ENCODE results near the gene EMC7. TPM values are rescaled to one million over a fixed set of nuclear protein-coding genes. Genes with fewer than 3 reads are reported as not detected.

The EMC7 gene
- total RNA-seq, 1 experiment from 2014 or later = 55.6 TPM

- Histone ChIP-seq H2BK5ac (ENCODE audit: insufficient read length, low read length) (no peak overlapping the region), H3K79me1 (ENCODE audit: insufficient read depth, low read depth, low read length, poor library complexity, severe bottlenecking) (no peaks in the 10 kb centered on the region), H2BK20ac (ENCODE audit: low read depth, low read length, poor library complexity, severe bottlenecking) (no peak overlapping the region), H4K91ac (ENCODE audit: insufficient read length, low read depth, low read length) (no peak overlapping the region), H4K5ac (ENCODE audit: insufficient read length, low read depth, low read length) (no peak overlapping the region), H3K4ac (ENCODE audit: low read depth, low read length) (no peak overlapping the region), H3K27me3 (ENCODE audit: insufficient read depth, low read length) (peaks cover 2% of the 10 kb centered on the region; the same call in 1 of the 2 replicates), H2AK5ac (ENCODE audit: insufficient read length, low read length) (no peak overlapping the region), H2BK120ac (ENCODE audit: low read depth, low read length, poor library complexity, severe bottlenecking) (no peak overlapping the region), H3K9me3 (ENCODE audit: control insufficient read depth, low read depth, low read length) (no peaks in the 10 kb centered on the region), H3K4me1 (ENCODE audit: insufficient read depth, low read length) (no peaks in the 10 kb centered on the region; the same call in 1 of the 2 replicates), H3K23me2 (ENCODE audit: insufficient read length, low read depth, low read length, poor library complexity, severe bottlenecking) (no peaks in the 10 kb centered on the region), H4K20me1 (ENCODE audit: control insufficient read depth, insufficient read depth, insufficient read length) (no peaks in the 10 kb centered on the region), H3K4me2 (ENCODE audit: insufficient read depth, insufficient read length, low read length) (no peak overlapping the region), H3K23ac (ENCODE audit: insufficient read length, low read depth, low read length) (no peak overlapping the region), H2BK12ac (ENCODE audit: insufficient read length, low read depth, low read length) (no peak overlapping the region), H3T11ph (ENCODE audit: low read length) (no peak overlapping the region), H3K56ac (ENCODE audit: insufficient read length, low read depth, low read length) (no peak overlapping the region), H3K27ac (ENCODE audit: insufficient read length, low read depth, low read length) (no peak overlapping the region), H2BK15ac (ENCODE audit: low read depth, low read length) (no peak overlapping the region), H3K18ac (ENCODE audit: insufficient read length, low read depth, low read length) (no peak overlapping the region), H4K8ac (replicated peaks; ENCODE audit: insufficient read length, low read depth, low read length) (no peak overlapping the region), H3K9ac (ENCODE audit: extremely low read depth, insufficient read length, low read length) (no peak overlapping the region), H3K14ac (ENCODE audit: insufficient read depth, low read length) (no peak overlapping the region), H3K79me2 (ENCODE audit: insufficient read depth, low read length) (no peaks in the 10 kb centered on the region), H2AFZ (ENCODE audit: low read length) (no peak overlapping the region)
- peaks cover 0 to 14% (median 9%) of the 10 kb centered on the region in 3 experiments; a peak in 5 of 7 replicates for H3K36me3 Mint-ChIP-seq (ENCODE audit: insufficient read depth in 1 of 3, low read depth in 3 of 3)
- TF ChIP-seq CTCF (conservative IDR thresholded peaks at IDR 0.05) = no peak
- no peak overlapping the region for H3K27ac Mint-ChIP-seq
- peaks cover 15 to 21% of the 10 kb centered on the region in 2 experiments for H3K9me3 Mint-ChIP-seq
- no peaks in the 10 kb centered on the region for H3K4me1 Mint-ChIP-seq
- WGBS (ENCODE audit: extremely low coverage, insufficient read length, low lambda C conversion rate) = no CpG with 5 or more reads among the region's 16 CpGs
- H3K27me3 Mint-ChIP-seq (ENCODE audit: low read depth) = peaks cover 10% of the 10 kb centered on the region; the same call in 1 of the 2 replicates
- H3K4me3 Mint-ChIP-seq = no peak overlapping the region
- no peak for DNase-seq
Observed at GRCh38 chr15:34046471-34047145, 55.1 kb downstream of the EMC7 start.

Measured in H9 (cell line).